ENCODE data around the gene GTF2F2.

GTF2F2 gene

GRCh38 chr13:45305079-45305478 is 184.8 kb downstream of the GTF2F2 start:
- no peak for DNase-seq

DNA sequence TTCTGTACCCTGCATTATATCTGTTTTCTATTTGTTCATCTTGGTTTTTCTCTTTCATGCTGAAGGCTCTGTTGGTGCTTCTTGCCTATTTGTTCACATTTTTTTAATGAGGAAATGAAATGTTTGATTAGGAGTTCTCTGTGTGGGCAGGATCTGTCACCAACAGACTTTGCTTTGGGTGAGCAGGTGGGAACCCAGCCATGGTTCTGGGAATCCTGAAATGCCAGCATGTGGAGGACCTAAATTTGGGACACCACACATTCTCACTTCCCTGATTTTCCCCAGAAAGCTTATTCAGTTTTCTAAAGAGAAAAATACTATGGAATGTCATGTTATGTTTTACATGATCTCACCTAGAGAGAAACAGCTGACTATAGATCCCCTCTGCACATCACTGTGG is 186.7 kb downstream of the GTF2F2 start:
- no peak for DNase-seq

DNA sequence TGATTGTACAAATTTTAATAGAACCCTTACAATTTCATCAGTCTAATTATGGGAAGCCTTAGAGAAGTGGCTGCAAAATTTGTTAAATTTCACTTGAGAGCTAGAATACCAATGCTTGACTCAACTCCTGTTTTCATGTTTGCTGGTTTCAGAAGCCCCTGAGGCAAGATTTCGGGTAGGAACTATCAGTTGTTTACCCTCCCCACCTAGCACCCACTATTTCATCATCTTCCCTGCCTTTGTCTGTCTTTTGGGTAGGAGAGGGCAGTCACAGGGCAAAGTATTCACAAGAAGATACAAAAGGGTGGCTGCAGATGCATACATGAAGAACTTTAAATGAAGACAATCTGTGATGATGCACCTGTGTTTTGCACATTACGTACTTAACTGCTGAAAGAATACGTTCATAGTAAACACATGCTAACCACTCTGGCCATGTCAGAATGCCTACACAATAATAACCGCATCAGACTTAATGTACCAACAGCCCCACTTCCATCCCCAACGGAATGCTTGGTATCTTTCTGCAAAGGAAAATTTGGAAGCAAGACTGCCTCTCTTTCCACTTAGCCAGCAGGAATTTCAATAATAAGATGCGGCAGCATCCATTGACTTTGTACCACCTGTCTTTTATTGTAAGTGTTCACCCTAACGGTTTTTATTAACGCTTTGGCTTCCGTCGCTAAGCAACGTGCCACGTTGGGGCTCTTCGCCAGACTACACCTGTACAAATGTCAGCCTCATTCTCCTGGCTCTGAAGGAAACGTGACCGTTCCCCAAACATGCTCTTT is 190.2 kb downstream of the GTF2F2 start:
- no peak for DNase-seq

DNA sequence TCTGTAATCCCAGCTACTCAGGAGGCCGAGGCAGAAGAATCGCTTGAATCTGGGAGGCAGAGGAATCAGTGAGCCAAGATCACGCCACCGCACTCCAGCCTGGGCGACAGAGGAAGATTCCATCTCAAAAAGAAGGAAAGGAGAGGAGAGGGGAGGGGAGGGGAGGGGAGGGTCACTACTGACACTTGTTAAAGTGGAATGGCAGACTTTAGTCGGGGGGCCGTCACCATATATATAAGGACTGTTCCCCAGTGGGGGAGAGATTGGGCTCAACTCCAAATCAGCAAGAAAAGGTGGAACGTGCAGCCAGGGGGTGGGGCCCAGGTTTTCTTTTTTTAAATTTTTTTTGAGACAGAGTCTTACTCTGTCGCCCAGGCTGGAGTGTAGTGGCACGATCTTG is 194.5 kb downstream of the GTF2F2 start:
- DNase-seq = no peak

DNA sequence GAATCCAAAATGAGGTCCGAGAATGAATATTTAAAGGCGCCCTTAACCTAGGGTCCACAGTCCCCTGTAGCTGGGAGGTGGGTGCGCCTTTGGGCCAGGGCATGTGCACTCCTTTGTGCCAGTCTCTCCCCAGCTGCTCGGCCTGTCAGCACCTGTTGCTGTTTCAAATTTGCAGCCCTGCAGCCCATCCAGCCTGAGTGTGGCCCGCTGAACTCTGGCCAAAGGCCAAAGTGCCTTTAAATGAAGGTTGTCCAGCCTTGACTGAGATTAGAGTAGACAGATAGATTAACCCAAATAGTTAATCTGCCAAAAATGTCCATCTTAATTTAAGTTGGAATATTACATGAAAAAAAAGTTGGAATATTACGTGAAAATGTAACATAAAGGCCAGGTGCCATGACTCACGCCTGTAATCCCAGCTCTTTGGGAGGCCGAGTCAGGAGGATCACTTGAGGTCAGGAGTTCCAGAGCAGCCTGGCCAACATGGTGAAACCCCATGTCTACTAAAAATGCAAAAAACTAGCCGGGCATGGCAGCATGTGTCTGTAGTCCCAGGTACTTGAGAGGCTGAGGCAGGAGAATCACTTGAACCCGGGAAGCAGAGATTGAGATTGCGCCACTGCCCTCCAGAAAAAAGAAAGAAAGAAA is 195.3 kb downstream of the GTF2F2 start:
- no peak for DNase-seq

GRCh38 chr13:45316338-45316737 is 196.0 kb downstream of the GTF2F2 start:
- DNase-seq = no peak

DNA sequence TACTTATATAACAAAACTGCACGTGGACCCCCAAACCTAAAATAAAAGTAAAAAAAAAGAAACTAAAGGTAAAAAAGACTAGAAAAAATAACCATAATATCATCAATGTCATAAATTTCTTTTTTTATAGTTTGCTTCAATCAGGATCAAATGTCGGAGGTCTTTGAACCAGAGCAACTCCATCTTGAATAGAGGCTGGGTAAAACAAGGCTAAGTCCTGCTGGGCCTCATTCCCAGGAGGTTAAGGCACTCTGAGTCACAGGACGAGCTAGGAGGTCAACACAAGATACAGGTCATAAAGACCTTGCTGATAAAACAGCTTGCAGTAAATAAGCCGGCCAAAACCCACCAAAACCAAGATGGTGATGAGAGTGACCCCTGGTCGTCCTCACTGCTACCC is 196.7 kb downstream of the GTF2F2 start:
- no peak for DNase-seq

GRCh38 chr13:45320876-45321629 is 200.7 kb downstream of the GTF2F2 start:
- DNase-seq = no peak

GRCh38 chr13:45325806-45326205 is 205.5 kb downstream of the GTF2F2 start:
- DNase-seq = no peak

DNA sequence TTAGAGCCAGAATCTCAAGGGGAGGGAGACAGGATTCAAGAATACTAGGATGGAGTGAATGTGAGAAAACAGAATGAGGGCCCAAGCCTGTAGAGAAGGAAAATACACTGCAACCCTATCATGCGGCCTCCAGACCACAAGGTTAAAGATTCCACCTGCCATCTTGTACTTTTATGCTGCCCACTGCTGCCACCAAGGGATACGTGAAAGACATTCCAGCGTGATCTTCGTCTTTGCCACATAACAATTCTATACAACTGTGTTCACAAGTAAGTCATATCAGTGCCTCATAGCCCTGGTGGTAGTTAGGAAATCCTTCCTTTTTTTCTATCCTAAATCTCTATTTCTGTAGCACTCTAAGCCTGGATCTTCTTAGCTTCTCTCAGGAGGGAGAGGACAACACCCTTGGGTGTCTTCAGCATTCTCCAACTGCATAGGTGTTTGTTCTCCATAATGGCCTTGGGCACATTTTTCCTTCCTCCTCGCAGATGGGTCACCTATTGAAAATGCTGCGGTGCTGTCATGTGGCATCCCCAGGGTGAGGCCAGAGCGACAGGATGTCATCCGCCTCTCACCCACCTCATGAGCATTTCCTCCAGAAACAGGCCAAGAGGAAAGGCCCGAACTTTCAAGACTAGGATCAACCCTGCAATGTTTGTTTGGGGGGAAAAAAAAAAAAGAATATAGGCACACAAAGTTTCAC is 207.1 kb downstream of the GTF2F2 start:
- no peak for DNase-seq

GRCh38 chr13:45328661-45329111 is 208.4 kb downstream of the GTF2F2 start:
- DNase-seq = no peak

DNA sequence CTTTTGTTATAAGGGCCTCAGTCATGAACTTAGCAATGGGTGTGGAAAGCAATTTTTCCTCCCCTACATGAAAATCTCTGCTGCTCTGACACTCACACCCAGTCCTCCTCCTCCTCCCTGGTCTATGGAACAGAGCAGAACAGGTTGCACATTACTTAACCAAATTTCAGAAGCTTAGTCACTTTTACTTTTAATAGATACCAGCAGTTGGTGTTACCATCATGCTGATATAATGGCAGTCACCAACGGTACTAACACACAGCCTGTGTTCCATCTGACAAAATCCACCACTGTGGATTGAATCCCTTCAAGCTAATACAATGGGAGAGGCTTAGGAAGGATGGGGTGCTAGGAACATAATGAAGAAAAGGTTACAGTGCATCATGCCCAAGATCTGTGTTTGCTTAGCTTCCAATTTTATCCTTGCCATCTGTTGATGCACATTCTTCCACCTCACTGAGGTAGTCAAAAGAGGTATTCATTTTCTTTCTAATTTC is 210.9 kb downstream of the GTF2F2 start:
- DNase-seq = no peak

GRCh38 chr13:45331692-45332035 is 211.4 kb downstream of the GTF2F2 start:
- DNase-seq = no peak

GRCh38 chr13:45332036-45332830 is 211.9 kb downstream of the GTF2F2 start:
- DNase-seq = no peak

- DNase-seq = no peak
Measured at GRCh38 chr13:45332831-45333219, 212.5 kb downstream of the GTF2F2 start.

- DNase-seq = no peak
Measured at GRCh38 chr13:45333251-45333976, 213.1 kb downstream of the GTF2F2 start.

Data from stimulated activated CD4-positive, alpha-beta T cell treated with anti-CD3 and anti-CD28 coated beads, Interleukin-4, amount 100 ng/mL, for 24 hours (primary cell).